Liver (tissue), 9 donors: ENCODE data around the gene GPR68. TPM values are rescaled to one million over a fixed set of nuclear protein-coding genes. Genes with fewer than 3 reads are reported as not detected.

Source experiments
- DNase-seq: peaks from one replicate; pipeline ENCODE4 v3.0.0-alpha.2; 2017; ENCODE audit warnings: low spot score
- H3K27ac ChIP-seq, 2 donors: one replicate each; pipeline ENCODE4 v1.7.0; 2013; ENCODE audit warnings: inconsistent platforms in 2 of 2, low read length in 2 of 2, control low read depth in 1 of 2, low read depth in 1 of 2, mild to moderate bottlenecking in 1 of 2
- H3K27me3 ChIP-seq, 4 donors: one replicate each; pipeline versions ENCODE4 v1.6.1 to v1.7.0; 2013; ENCODE audit warnings: low read length in 3 of 4, inconsistent platforms in 1 of 4, mild to moderate bottlenecking in 1 of 4, moderate library complexity in 1 of 4; ENCODE audit not compliant: control insufficient read depth in 4 of 4, insufficient read depth in 4 of 4
- H3K36me3 ChIP-seq, 4 donors: one replicate each; pipeline versions ENCODE4 v1.6.1 to v1.7.0; 2013; ENCODE audit warnings: low read length in 3 of 4, mild to moderate bottlenecking in 3 of 4, low read depth in 1 of 4, moderate library complexity in 1 of 4; ENCODE audit not compliant: control insufficient read depth in 4 of 4, insufficient read depth in 3 of 4
- H3K4me1 ChIP-seq, 4 donors: one replicate each; pipeline versions ENCODE4 v1.6.1 to v1.7.0; 2013; ENCODE audit warnings: low read length in 3 of 4, mild to moderate bottlenecking in 3 of 4, moderate library complexity in 1 of 4; ENCODE audit not compliant: control insufficient read depth in 4 of 4, insufficient read depth in 4 of 4
- H3K4me3 ChIP-seq, 3 donors: one replicate each; pipeline versions ENCODE4 v1.6.1 to v1.7.0; 2013; ENCODE audit warnings: low read length in 3 of 3, control low read depth in 1 of 3, low read depth in 1 of 3, mild to moderate bottlenecking in 1 of 3
- H3K9ac ChIP-seq, 2 donors: one replicate each; pipeline ENCODE4 v1.7.0; 2013; ENCODE audit warnings: low read length in 2 of 2, mild to moderate bottlenecking in 2 of 2, moderate library complexity in 2 of 2, control low read depth in 1 of 2, low read depth in 1 of 2
- H3K9me3 ChIP-seq, 4 donors: one replicate each; pipeline versions ENCODE4 v1.6.1 to v1.7.0; 2013; ENCODE audit warnings: low read length in 3 of 4; ENCODE audit not compliant: control insufficient read depth in 4 of 4
- FOXA1 ChIP-seq: IDR thresholded peaks from 2 replicates; pipeline ENCODE4 v1.6.1; 2016; ENCODE audit warnings: antibody characterized with exemption
- FOXA2 ChIP-seq: IDR thresholded peaks from 2 replicates; pipeline ENCODE4 v1.6.1; 2016; ENCODE audit warnings: antibody characterized with exemption
- GABPA ChIP-seq, 2 donors: IDR thresholded peaks in 1 of 2; conservative IDR thresholded peaks in 1 of 2; 2 replicates each; pipeline ENCODE4 v1.6.1; 2016; ENCODE audit warnings: antibody characterized with exemption in 2 of 2, mild to moderate bottlenecking in 1 of 2, moderate library complexity in 1 of 2
- TAF1 ChIP-seq: conservative IDR thresholded peaks from 2 replicates; pipeline ENCODE4 v1.6.1; 2016; ENCODE audit warnings: antibody characterized with exemption, mild to moderate bottlenecking
- YY1 ChIP-seq: IDR thresholded peaks from 2 replicates; pipeline ENCODE4 v1.6.1; 2016; ENCODE audit warnings: antibody characterized with exemption, mild to moderate bottlenecking
- WGBS: extraction: QIAGEN DNeasy Blood & Tissue Kit; methylation state at CpG from one replicate; pipeline ENCODE4 v1.1.7; 2013; 5-methylcytosine and 5-hydroxymethylcytosine counted together
- polyA plus RNA-seq, 2 donors: library from polyadenylated mRNA; stranded (reverse) in 1 of 2; unstranded in 1 of 2; fragments of 200-250 nt in 1 of 2; fragments of >200 nt in 1 of 2; fragmentation: Nextera tagmentation in 1 of 2; extraction: Ambion mirVana in 1 of 2; gene quantifications; one replicate each; pipeline versions ENCODE4 v1.2.1 to v1.2.3, GENCODE V29; 2013 to 2015
- total RNA-seq, 2 donors: library from RNA; depleted of rRNA; stranded (reverse); fragments of >200 nt; gene quantifications; one replicate each; pipeline ENCODE4 v1.2.3, GENCODE V29; 2014
- TF ChIP-seq, protein P1 (sequence below): IDR thresholded peaks from 2 replicates; pipeline ENCODE4 v1.6.1; 2016; ENCODE audit warnings: antibody characterized with exemption, mild to moderate bottlenecking
- TF ChIP-seq, protein P2 (sequence below): IDR thresholded peaks from 2 replicates; pipeline ENCODE4 v1.6.1; 2016; ENCODE audit warnings: antibody characterized with exemption
- TF ChIP-seq, protein P3 (sequence below): IDR thresholded peaks from 2 replicates; pipeline ENCODE4 v1.6.1; 2016; ENCODE audit warnings: antibody characterized with exemption
- donor health status: healthy.
- donor health status: healthy.
- donor health status: healthy.
- donor health status: healthy.
- donor health status: healthy.

The GPR68 gene
- total and polyA plus RNA-seq, 4 donors: 0.17 to 0.37 (median 0.33) TPM; not detected in 1

DNA sequence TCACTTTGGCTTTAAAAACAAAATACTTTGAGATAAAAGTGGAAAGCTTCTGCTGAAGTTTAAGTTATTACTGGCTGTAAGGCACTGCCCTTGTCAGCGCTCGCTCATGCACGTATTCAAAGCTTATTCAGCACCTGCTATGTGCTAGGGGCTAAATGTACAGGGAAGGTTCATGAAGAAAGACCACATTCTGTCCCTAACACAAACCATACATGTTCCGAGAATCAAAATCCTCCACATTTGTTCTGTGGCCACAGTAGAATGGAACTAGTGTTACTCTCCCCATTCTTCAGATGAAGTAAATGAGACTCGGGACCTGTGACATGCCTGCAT is 33.8 kb upstream of the GPR68 start:
- WGBS: 97% methylated on average over 5 of the region's 5 CpGs
- no peak for TF ChIP-seq TAF1
- TF ChIP-seq, protein P1, sequence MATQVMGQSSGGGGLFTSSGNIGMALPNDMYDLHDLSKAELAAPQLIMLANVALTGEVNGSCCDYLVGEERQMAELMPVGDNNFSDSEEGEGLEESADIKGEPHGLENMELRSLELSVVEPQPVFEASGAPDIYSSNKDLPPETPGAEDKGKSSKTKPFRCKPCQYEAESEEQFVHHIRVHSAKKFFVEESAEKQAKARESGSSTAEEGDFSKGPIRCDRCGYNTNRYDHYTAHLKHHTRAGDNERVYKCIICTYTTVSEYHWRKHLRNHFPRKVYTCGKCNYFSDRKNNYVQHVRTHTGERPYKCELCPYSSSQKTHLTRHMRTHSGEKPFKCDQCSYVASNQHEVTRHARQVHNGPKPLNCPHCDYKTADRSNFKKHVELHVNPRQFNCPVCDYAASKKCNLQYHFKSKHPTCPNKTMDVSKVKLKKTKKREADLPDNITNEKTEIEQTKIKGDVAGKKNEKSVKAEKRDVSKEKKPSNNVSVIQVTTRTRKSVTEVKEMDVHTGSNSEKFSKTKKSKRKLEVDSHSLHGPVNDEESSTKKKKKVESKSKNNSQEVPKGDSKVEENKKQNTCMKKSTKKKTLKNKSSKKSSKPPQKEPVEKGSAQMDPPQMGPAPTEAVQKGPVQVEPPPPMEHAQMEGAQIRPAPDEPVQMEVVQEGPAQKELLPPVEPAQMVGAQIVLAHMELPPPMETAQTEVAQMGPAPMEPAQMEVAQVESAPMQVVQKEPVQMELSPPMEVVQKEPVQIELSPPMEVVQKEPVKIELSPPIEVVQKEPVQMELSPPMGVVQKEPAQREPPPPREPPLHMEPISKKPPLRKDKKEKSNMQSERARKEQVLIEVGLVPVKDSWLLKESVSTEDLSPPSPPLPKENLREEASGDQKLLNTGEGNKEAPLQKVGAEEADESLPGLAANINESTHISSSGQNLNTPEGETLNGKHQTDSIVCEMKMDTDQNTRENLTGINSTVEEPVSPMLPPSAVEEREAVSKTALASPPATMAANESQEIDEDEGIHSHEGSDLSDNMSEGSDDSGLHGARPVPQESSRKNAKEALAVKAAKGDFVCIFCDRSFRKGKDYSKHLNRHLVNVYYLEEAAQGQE: no peak
- TF ChIP-seq GABPA (IDR thresholded peaks at IDR 0.05 in 1 of 2, conservative IDR thresholded peaks at IDR 0.05 in 1 of 2): no peak

DNA sequence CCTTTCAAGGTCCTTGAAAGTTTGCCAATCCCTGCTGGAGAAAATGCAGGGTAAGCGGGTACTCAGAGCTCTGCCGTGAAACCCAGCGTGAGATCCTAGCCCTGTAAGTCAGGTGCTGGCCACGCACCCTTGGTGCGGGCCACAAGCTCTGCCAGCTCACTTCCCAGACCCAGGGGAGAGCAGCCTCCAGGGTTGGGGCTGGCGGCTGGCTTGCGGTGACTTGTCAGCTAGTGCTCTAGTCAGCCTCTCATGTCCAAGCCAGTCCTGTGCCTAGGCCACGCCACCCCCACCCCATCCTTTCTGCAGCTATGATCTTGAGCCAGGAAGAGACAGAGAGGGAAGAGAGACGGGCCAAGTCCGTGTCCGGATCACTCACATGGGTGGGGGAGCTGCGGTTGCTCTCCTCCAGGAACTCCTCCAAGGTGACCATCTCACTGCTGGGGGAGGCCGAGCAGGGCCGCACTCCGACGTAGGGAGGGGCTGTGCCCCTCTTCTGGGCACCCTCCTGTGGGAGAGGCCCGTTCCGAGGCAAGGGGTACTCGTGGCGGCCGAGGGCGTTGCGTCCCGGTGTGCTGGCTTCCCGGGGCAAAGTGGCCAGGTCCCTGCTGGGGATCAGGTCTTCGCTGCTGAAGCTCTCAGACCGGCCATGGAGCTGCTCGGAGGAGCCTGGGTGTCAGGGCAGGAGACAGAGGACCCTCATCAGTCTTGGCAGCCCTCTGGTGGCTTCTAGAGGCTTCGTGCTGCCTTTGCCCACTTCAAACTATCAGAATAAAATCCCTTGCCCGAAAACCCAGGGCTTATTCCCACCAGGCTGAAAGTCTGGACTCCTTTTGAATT is 33.3 kb upstream of the GPR68 start:
- H3K9me3 ChIP-seq: no peaks in the 10 kb centered on the region
- 95% methylated on average over 30 of the region's 30 CpGs for WGBS
- TF ChIP-seq, protein P2, sequence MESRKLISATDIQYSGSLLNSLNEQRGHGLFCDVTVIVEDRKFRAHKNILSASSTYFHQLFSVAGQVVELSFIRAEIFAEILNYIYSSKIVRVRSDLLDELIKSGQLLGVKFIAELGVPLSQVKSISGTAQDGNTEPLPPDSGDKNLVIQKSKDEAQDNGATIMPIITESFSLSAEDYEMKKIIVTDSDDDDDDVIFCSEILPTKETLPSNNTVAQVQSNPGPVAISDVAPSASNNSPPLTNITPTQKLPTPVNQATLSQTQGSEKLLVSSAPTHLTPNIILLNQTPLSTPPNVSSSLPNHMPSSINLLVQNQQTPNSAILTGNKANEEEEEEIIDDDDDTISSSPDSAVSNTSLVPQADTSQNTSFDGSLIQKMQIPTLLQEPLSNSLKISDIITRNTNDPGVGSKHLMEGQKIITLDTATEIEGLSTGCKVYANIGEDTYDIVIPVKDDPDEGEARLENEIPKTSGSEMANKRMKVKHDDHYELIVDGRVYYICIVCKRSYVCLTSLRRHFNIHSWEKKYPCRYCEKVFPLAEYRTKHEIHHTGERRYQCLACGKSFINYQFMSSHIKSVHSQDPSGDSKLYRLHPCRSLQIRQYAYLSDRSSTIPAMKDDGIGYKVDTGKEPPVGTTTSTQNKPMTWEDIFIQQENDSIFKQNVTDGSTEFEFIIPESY: no peak
- TF ChIP-seq FOXA1 (no peak), YY1 (no peak), TAF1 (no peak), FOXA2 (no peak)
- TF ChIP-seq, protein P3, sequence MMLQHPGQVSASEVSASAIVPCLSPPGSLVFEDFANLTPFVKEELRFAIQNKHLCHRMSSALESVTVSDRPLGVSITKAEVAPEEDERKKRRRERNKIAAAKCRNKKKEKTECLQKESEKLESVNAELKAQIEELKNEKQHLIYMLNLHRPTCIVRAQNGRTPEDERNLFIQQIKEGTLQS: no peak
- TF ChIP-seq, protein P1: no peak
- no peaks in the 10 kb centered on the region for H3K27me3 ChIP-seq
- no peak overlapping the region for H3K27ac ChIP-seq
- H3K9ac ChIP-seq: no peak overlapping the region
- peaks cover 0 to 3% (median 2%) of the 10 kb centered on the region in 4 donors for H3K4me1 ChIP-seq
- H3K4me3 ChIP-seq: no peak overlapping the region
- peaks cover 2 to 28% (median 9%) of the 10 kb centered on the region in 4 donors for H3K36me3 ChIP-seq
- DNase-seq: no peak

More for the DNA sequence above, 33.8 kb upstream of the GPR68 start:
- H3K27me3 ChIP-seq: no peaks in the 10 kb centered on the region
- H3K4me1 ChIP-seq: peaks cover 0 to 3% (median 2%) of the 10 kb centered on the region in 4 donors
- H3K9me3 ChIP-seq: no peaks in the 10 kb centered on the region
- DNase-seq: no peak
- no peak overlapping the region for H3K27ac ChIP-seq
- no peak overlapping the region for H3K9ac ChIP-seq
- H3K4me3 ChIP-seq: no peak overlapping the region
- peaks cover 2 to 32% (median 9%) of the 10 kb centered on the region in 4 donors for H3K36me3 ChIP-seq
